Liver (tissue), 9 donors: ENCODE results near the gene ITIH4. TPM values are rescaled to one million over a fixed set of nuclear protein-coding genes. Genes with fewer than 3 reads are reported as not detected.

Experiments
- DNase-seq: peaks from one replicate; pipeline ENCODE4 v3.0.0-alpha.2; 2017; ENCODE audit warnings: low spot score
- H3K27ac ChIP-seq, 2 donors: one replicate each; pipeline ENCODE4 v1.7.0; 2013; ENCODE audit warnings: inconsistent platforms in 2 of 2, low read length in 2 of 2, control low read depth in 1 of 2, low read depth in 1 of 2, mild to moderate bottlenecking in 1 of 2
- H3K27me3 ChIP-seq, 4 donors: one replicate each; pipeline versions ENCODE4 v1.6.1 to v1.7.0; 2013; ENCODE audit warnings: low read length in 3 of 4, inconsistent platforms in 1 of 4, mild to moderate bottlenecking in 1 of 4, moderate library complexity in 1 of 4; ENCODE audit not compliant: control insufficient read depth in 4 of 4, insufficient read depth in 4 of 4
- H3K36me3 ChIP-seq, 4 donors: one replicate each; pipeline versions ENCODE4 v1.6.1 to v1.7.0; 2013; ENCODE audit warnings: low read length in 3 of 4, mild to moderate bottlenecking in 3 of 4, low read depth in 1 of 4, moderate library complexity in 1 of 4; ENCODE audit not compliant: control insufficient read depth in 4 of 4, insufficient read depth in 3 of 4
- H3K4me1 ChIP-seq, 4 donors: one replicate each; pipeline versions ENCODE4 v1.6.1 to v1.7.0; 2013; ENCODE audit warnings: low read length in 3 of 4, mild to moderate bottlenecking in 3 of 4, moderate library complexity in 1 of 4; ENCODE audit not compliant: control insufficient read depth in 4 of 4, insufficient read depth in 4 of 4
- H3K4me3 ChIP-seq, 3 donors: one replicate each; pipeline versions ENCODE4 v1.6.1 to v1.7.0; 2013; ENCODE audit warnings: low read length in 3 of 3, control low read depth in 1 of 3, low read depth in 1 of 3, mild to moderate bottlenecking in 1 of 3
- H3K9ac ChIP-seq, 2 donors: one replicate each; pipeline ENCODE4 v1.7.0; 2013; ENCODE audit warnings: low read length in 2 of 2, mild to moderate bottlenecking in 2 of 2, moderate library complexity in 2 of 2, control low read depth in 1 of 2, low read depth in 1 of 2
- H3K9me3 ChIP-seq, 4 donors: one replicate each; pipeline versions ENCODE4 v1.6.1 to v1.7.0; 2013; ENCODE audit warnings: low read length in 3 of 4; ENCODE audit not compliant: control insufficient read depth in 4 of 4
- EGR1 ChIP-seq, 2 donors: IDR thresholded peaks; 2 replicates each; pipeline ENCODE4 v1.6.1; 2016 to 2018; ENCODE audit warnings: antibody characterized with exemption in 2 of 2, low read depth in 2 of 2
- FOXA1 ChIP-seq: IDR thresholded peaks from 2 replicates; pipeline ENCODE4 v1.6.1; 2016; ENCODE audit warnings: antibody characterized with exemption
- FOXA2 ChIP-seq: IDR thresholded peaks from 2 replicates; pipeline ENCODE4 v1.6.1; 2016; ENCODE audit warnings: antibody characterized with exemption
- GABPA ChIP-seq, 2 donors: IDR thresholded peaks in 1 of 2; conservative IDR thresholded peaks in 1 of 2; 2 replicates each; pipeline ENCODE4 v1.6.1; 2016; ENCODE audit warnings: antibody characterized with exemption in 2 of 2, mild to moderate bottlenecking in 1 of 2, moderate library complexity in 1 of 2
- HNF4A ChIP-seq, 2 donors: conservative IDR thresholded peaks; 2 replicates each; pipeline ENCODE4 v1.6.1; 2016; ENCODE audit warnings: antibody characterized with exemption in 2 of 2, mild to moderate bottlenecking in 2 of 2
- HNF4G ChIP-seq: IDR thresholded peaks from 2 replicates; pipeline ENCODE4 v1.6.1; 2016; ENCODE audit warnings: antibody characterized with exemption
- JUND ChIP-seq, 2 donors: IDR thresholded peaks; 2 replicates each; pipeline ENCODE4 v1.6.1; 2016; ENCODE audit warnings: antibody characterized with exemption in 2 of 2
- NR2F2 ChIP-seq: IDR thresholded peaks from 2 replicates; pipeline ENCODE4 v1.6.1; 2016; ENCODE audit warnings: antibody characterized with exemption
- RAD21 ChIP-seq, 2 donors: IDR thresholded peaks; 2 replicates each; pipeline ENCODE4 v1.6.1; 2016; ENCODE audit warnings: antibody characterized with exemption in 2 of 2, mild to moderate bottlenecking in 2 of 2
- RXRA ChIP-seq, 2 donors: IDR thresholded peaks; 2 replicates each; pipeline ENCODE4 v1.6.1; 2017 to 2018; ENCODE audit warnings: antibody characterized with exemption in 2 of 2, mild to moderate bottlenecking in 1 of 2
- SP1 ChIP-seq: IDR thresholded peaks from 2 replicates; pipeline ENCODE4 v1.6.1; 2018; ENCODE audit warnings: antibody characterized with exemption, mild to moderate bottlenecking
- YY1 ChIP-seq: IDR thresholded peaks from 2 replicates; pipeline ENCODE4 v1.6.1; 2016; ENCODE audit warnings: antibody characterized with exemption, mild to moderate bottlenecking
- WGBS: extraction: QIAGEN DNeasy Blood & Tissue Kit; methylation state at CpG from one replicate; pipeline ENCODE4 v1.1.7; 2013; 5-methylcytosine and 5-hydroxymethylcytosine counted together
- polyA plus RNA-seq, 2 donors: library from polyadenylated mRNA; stranded (reverse) in 1 of 2; unstranded in 1 of 2; fragments of 200-250 nt in 1 of 2; fragments of >200 nt in 1 of 2; fragmentation: Nextera tagmentation in 1 of 2; extraction: Ambion mirVana in 1 of 2; gene quantifications; one replicate each; pipeline versions ENCODE4 v1.2.1 to v1.2.3, GENCODE V29; 2013 to 2015
- total RNA-seq, 2 donors: library from RNA; depleted of rRNA; stranded (reverse); fragments of >200 nt; gene quantifications; one replicate each; pipeline ENCODE4 v1.2.3, GENCODE V29; 2014
- TF ChIP-seq, protein P1 (sequence below): IDR thresholded peaks from 2 replicates; pipeline ENCODE4 v1.6.1; 2016; ENCODE audit warnings: antibody characterized with exemption, mild to moderate bottlenecking
- TF ChIP-seq, protein P2 (sequence below): fragments of 150-350 bp; IDR thresholded peaks from 2 replicates; pipeline ENCODE4 v1.5.1; 2017; ENCODE audit warnings: improper control_type of control experiment, low read depth, low read length; ENCODE audit not compliant: missing input control
- TF ChIP-seq, protein P3 (sequence below): IDR thresholded peaks from 2 replicates; pipeline ENCODE4 v1.6.1; 2016; ENCODE audit warnings: antibody characterized with exemption
- TF ChIP-seq, protein P4 (sequence below): IDR thresholded peaks from 2 replicates; pipeline ENCODE4 v1.6.1; 2016; ENCODE audit warnings: antibody characterized with exemption
- TF ChIP-seq, protein P5 (sequence below): IDR thresholded peaks from 2 replicates; pipeline ENCODE4 v1.6.1; 2016; ENCODE audit warnings: antibody characterized with exemption
- donor health status: healthy.
- donor health status: healthy.
- donor health status: healthy.
- donor health status: healthy.
- donor health status: healthy.

The ITIH4 gene
- total and polyA plus RNA-seq, 4 donors = 447 to 3,354 (median 2,410) TPM

DNA sequence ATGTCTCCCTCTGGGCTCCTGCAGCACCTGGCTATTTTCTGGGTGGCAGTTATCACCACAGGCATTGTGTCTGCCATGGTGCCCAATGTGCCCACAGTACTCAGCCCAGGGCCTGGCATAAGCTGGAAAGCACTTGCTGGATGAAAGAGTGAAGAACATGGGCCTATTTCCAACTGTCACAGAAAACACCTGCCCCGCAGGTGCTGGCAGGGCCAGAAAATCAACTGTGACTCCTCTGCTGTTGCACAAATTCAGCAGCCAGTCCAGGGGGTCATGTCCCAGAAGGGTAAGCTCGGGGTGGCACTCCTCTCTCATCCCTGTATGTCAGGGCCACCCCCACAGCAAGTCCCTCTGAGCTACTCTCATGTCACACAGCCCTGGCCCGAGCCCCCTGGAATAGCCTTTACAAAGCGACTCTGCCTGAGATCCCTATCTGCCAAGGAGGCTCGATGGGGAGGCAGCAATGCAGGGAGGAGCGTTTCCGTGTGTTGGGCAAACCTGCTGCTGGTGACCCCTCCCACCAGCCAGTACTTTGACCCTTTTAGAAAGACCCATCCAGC is 18.9 kb downstream of the ITIH4 start:
- DNase-seq = no peak
- H3K9ac ChIP-seq = no peak overlapping the region
- peaks cover 0 to 45% (median 32%) of the 10 kb centered on the region in 4 donors for H3K4me1 ChIP-seq
- WGBS = 27% methylated on average over 7 of the region's 7 CpGs
- H3K27me3 ChIP-seq = no peaks in the 10 kb centered on the region
- H3K4me3 ChIP-seq = no peak overlapping the region
- H3K27ac ChIP-seq = peak overlapping the region; percentile 66 to 77
- H3K9me3 ChIP-seq = no peaks in the 10 kb centered on the region
- TF ChIP-seq, protein P1, sequence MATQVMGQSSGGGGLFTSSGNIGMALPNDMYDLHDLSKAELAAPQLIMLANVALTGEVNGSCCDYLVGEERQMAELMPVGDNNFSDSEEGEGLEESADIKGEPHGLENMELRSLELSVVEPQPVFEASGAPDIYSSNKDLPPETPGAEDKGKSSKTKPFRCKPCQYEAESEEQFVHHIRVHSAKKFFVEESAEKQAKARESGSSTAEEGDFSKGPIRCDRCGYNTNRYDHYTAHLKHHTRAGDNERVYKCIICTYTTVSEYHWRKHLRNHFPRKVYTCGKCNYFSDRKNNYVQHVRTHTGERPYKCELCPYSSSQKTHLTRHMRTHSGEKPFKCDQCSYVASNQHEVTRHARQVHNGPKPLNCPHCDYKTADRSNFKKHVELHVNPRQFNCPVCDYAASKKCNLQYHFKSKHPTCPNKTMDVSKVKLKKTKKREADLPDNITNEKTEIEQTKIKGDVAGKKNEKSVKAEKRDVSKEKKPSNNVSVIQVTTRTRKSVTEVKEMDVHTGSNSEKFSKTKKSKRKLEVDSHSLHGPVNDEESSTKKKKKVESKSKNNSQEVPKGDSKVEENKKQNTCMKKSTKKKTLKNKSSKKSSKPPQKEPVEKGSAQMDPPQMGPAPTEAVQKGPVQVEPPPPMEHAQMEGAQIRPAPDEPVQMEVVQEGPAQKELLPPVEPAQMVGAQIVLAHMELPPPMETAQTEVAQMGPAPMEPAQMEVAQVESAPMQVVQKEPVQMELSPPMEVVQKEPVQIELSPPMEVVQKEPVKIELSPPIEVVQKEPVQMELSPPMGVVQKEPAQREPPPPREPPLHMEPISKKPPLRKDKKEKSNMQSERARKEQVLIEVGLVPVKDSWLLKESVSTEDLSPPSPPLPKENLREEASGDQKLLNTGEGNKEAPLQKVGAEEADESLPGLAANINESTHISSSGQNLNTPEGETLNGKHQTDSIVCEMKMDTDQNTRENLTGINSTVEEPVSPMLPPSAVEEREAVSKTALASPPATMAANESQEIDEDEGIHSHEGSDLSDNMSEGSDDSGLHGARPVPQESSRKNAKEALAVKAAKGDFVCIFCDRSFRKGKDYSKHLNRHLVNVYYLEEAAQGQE = peak; percentile 58
- TF ChIP-seq FOXA1 = no peak
- no peak for TF ChIP-seq HNF4G
- peak; percentile 76 to 81 for TF ChIP-seq RXRA (IDR thresholded peaks at IDR 0.05)
- TF ChIP-seq, protein P2, sequence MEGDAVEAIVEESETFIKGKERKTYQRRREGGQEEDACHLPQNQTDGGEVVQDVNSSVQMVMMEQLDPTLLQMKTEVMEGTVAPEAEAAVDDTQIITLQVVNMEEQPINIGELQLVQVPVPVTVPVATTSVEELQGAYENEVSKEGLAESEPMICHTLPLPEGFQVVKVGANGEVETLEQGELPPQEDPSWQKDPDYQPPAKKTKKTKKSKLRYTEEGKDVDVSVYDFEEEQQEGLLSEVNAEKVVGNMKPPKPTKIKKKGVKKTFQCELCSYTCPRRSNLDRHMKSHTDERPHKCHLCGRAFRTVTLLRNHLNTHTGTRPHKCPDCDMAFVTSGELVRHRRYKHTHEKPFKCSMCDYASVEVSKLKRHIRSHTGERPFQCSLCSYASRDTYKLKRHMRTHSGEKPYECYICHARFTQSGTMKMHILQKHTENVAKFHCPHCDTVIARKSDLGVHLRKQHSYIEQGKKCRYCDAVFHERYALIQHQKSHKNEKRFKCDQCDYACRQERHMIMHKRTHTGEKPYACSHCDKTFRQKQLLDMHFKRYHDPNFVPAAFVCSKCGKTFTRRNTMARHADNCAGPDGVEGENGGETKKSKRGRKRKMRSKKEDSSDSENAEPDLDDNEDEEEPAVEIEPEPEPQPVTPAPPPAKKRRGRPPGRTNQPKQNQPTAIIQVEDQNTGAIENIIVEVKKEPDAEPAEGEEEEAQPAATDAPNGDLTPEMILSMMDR = no peak
- no peak for TF ChIP-seq FOXA2
- TF ChIP-seq YY1 = peak; percentile 62
- peak; percentile 3 for TF ChIP-seq NR2F2
- TF ChIP-seq, protein P3, sequence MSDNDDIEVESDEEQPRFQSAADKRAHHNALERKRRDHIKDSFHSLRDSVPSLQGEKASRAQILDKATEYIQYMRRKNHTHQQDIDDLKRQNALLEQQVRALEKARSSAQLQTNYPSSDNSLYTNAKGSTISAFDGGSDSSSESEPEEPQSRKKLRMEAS = no peak
- TF ChIP-seq, protein P4, sequence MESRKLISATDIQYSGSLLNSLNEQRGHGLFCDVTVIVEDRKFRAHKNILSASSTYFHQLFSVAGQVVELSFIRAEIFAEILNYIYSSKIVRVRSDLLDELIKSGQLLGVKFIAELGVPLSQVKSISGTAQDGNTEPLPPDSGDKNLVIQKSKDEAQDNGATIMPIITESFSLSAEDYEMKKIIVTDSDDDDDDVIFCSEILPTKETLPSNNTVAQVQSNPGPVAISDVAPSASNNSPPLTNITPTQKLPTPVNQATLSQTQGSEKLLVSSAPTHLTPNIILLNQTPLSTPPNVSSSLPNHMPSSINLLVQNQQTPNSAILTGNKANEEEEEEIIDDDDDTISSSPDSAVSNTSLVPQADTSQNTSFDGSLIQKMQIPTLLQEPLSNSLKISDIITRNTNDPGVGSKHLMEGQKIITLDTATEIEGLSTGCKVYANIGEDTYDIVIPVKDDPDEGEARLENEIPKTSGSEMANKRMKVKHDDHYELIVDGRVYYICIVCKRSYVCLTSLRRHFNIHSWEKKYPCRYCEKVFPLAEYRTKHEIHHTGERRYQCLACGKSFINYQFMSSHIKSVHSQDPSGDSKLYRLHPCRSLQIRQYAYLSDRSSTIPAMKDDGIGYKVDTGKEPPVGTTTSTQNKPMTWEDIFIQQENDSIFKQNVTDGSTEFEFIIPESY = peak; percentile 51
- no peak for TF ChIP-seq RAD21 (IDR thresholded peaks at IDR 0.05)
- peak; percentile 71 for TF ChIP-seq HNF4A (conservative IDR thresholded peaks at IDR 0.05)
- TF ChIP-seq SP1 = no peak
- no peak for TF ChIP-seq GABPA (IDR thresholded peaks at IDR 0.05 in 1 of 2, conservative IDR thresholded peaks at IDR 0.05 in 1 of 2)
- TF ChIP-seq EGR1 (IDR thresholded peaks at IDR 0.05; ENCODE audit: low read depth in 2 of 2) = peak in 1 of 2 donors; percentile 50
- TF ChIP-seq, protein P5, sequence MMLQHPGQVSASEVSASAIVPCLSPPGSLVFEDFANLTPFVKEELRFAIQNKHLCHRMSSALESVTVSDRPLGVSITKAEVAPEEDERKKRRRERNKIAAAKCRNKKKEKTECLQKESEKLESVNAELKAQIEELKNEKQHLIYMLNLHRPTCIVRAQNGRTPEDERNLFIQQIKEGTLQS = peak; percentile 11
- peak; percentile 44 to 57 for TF ChIP-seq JUND (IDR thresholded peaks at IDR 0.05)
- H3K36me3 ChIP-seq = peaks cover 11 to 50% (median 40%) of the 10 kb centered on the region in 4 donors
